Measurements from ENCODE around the gene VDR. TPM values are rescaled to one million over a fixed set of nuclear protein-coding genes. Genes with fewer than 3 reads are reported as not detected.

The VDR gene
- polyA plus RNA-seq, 4 donors: 3.0 to 5.7 (median 3.6) TPM

- no peak for DNase-seq (ENCODE audit: low read depth in 4 of 4, low spot score in 2 of 4)
Measured at GRCh38 chr12:47834199-47834903, 70.4 kb downstream of the VDR start.

GRCh38 chr12:47833591-47834012 is 71.2 kb downstream of the VDR start:
- DNase-seq (ENCODE audit: low read depth in 4 of 4, low spot score in 2 of 4): no peak

- DNase-seq (ENCODE audit: low read depth in 4 of 4, low spot score in 2 of 4): no peak
Measured at GRCh38 chr12:47832263-47832933, 72.4 kb downstream of the VDR start.

- no peak for DNase-seq (ENCODE audit: low read depth in 4 of 4, low spot score in 2 of 4)
Measured at GRCh38 chr12:47829584-47829983, 75.2 kb downstream of the VDR start.

- no peak for DNase-seq (ENCODE audit: low read depth in 4 of 4, low spot score in 2 of 4)
Measured at GRCh38 chr12:47828976-47829482, 75.8 kb downstream of the VDR start.

- no peak for DNase-seq (ENCODE audit: low read depth in 4 of 4, low spot score in 2 of 4)
Measured at GRCh38 chr12:47828008-47828975, 76.5 kb downstream of the VDR start.

- no peak for DNase-seq (ENCODE audit: low read depth in 4 of 4, low spot score in 2 of 4)
Measured at GRCh38 chr12:47825173-47825639, 79.6 kb downstream of the VDR start.

- DNase-seq (ENCODE audit: low read depth in 4 of 4, low spot score in 2 of 4): no peak
Measured at GRCh38 chr12:47824635-47825034, 80.2 kb downstream of the VDR start.

- no peak for DNase-seq (ENCODE audit: low read depth in 4 of 4, low spot score in 2 of 4)
Measured at GRCh38 chr12:47824198-47824597, 80.6 kb downstream of the VDR start.

GRCh38 chr12:47823422-47824086 is 81.2 kb downstream of the VDR start:
- DNase-seq (ENCODE audit: low read depth in 4 of 4, low spot score in 2 of 4): no peak

GRCh38 chr12:47822863-47823262 is 81.9 kb downstream of the VDR start:
- no peak for DNase-seq (ENCODE audit: low read depth in 4 of 4, low spot score in 2 of 4)

GRCh38 chr12:47822401-47822800 is 82.4 kb downstream of the VDR start:
- DNase-seq (ENCODE audit: low read depth in 4 of 4, low spot score in 2 of 4): no peak

GRCh38 chr12:47821346-47821706 is 83.5 kb downstream of the VDR start:
- no peak for DNase-seq (ENCODE audit: low read depth in 4 of 4, low spot score in 2 of 4)

GRCh38 chr12:47820631-47821345 is 84.0 kb downstream of the VDR start:
- DNase-seq (ENCODE audit: low read depth in 4 of 4, low spot score in 2 of 4): peak in 2 of 4 donors; percentile 85 to 88

- no peak for DNase-seq (ENCODE audit: low read depth in 4 of 4, low spot score in 2 of 4)
Measured at GRCh38 chr12:47819896-47820630, 84.7 kb downstream of the VDR start, which contains the start of gene HDAC7. Gene HDAC7 (minus strand): TSS chr12:47819903. CDS start chr12:47819785, 118 bp downstream.

- DNase-seq (ENCODE audit: low read depth in 4 of 4, low spot score in 2 of 4): no peak
Measured at GRCh38 chr12:47819138-47819895, 85.5 kb downstream of the VDR start.

GRCh38 chr12:47818467-47819137 is 86.2 kb downstream of the VDR start:
- DNase-seq (ENCODE audit: low read depth in 4 of 4, low spot score in 2 of 4): no peak

- no peak for DNase-seq (ENCODE audit: low read depth in 4 of 4, low spot score in 2 of 4)
Measured at GRCh38 chr12:47818007-47818376, 86.8 kb downstream of the VDR start.
